HG02884 (cell line): Measurements from ENCODE around the gene FSCN2.

Experiments used
- ATAC-seq: cut with Tn5 transposase; IDR thresholded peaks from one replicate; pipeline ENCODE4 v1.9.1; 2021; ENCODE audit warnings: mild to moderate bottlenecking, moderate library complexity; ENCODE audit not compliant: unreplicated experiment

Gene FSCN2, protein sequence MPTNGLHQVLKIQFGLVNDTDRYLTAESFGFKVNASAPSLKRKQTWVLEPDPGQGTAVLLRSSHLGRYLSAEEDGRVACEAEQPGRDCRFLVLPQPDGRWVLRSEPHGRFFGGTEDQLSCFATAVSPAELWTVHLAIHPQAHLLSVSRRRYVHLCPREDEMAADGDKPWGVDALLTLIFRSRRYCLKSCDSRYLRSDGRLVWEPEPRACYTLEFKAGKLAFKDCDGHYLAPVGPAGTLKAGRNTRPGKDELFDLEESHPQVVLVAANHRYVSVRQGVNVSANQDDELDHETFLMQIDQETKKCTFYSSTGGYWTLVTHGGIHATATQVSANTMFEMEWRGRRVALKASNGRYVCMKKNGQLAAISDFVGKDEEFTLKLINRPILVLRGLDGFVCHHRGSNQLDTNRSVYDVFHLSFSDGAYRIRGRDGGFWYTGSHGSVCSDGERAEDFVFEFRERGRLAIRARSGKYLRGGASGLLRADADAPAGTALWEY

DNA sequence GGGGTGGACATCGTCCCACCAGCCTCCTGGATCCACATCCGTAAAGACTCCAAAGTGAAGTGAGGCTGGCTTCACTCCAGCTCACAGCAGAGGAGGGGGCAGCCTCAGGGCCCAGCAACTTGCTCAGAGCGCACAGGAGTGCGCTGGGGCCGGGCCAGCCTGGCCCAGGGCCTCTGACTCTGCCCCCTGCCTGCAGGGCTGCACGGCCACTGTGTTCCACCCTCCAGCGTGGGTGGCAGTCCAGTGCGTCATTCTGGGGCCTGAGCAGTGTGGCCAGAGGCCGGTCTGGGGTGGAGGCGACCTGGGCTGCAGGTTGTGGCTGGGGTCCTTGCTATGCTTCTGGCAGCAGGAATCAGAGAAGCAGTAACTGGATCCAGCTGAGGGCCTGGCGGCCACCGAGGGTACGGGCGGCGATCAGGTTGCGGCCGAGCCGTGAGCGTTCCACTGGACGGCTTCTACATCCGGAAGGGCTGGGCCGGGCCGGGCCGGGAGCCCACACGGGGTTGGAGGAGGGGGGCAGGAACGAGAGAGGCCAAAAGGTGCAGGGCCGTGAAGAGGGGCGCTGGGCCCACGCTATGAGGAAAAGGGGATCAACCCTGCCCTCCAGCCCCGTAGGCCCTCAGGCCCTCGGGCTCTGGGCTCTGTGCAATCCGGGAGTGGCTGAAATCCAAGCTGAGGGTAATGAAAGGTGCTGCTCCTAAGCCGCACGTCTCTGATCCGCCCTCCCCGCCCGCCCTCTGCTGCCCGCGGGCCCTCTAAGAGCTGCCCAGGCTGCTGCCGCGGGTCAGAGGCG, at the start of gene FSCN2:
Gene FSCN2, plus strand, starts transcription at position 787 of the 793 bp plus-strand sequence. CDS start 155 bp downstream, outside the sequence.
- no peak for ATAC-seq

DNA sequence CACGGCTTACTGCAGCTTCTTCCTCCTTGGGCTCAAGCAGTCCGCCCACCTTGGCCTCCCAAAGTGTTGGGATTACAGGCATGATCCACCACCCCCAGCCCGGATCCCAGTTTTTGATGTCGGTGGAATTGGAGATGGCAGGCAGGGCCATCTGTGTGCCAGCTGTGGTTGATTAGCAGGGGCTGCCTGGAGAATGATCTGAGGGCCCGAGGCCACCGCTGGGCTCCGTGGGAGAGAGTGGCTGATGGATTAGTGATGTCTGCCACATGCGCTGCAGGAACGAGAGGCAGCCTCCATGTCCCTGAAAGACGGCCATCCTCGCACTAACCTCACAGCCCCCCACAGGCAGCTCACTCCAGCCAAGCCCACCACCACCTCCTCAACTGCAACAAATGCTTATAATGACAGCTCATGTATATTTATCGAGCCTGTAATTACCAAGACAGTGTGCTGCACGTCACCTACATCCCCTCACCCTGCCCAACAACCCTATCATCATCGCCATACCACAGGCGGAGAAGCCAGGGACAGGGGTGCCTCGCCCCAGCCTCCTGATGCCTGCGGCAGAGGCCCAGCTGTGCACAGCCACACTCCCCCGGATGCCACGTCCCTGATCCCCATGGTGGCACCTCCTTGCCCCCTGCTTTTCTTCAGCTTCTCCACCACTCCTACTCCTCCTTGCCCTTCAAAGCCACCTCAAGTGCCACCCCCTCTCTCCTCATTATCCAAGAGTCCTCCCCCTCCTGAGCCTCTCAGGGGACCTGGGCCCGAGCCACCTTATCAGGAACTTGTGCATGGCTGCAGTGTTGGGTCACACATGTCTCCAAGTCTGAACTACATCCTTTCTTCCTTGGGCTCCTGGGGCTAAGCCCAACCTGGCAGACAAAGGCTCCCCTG, 48.8 kb upstream of the FSCN2 start:
- no peak for ATAC-seq

DNA sequence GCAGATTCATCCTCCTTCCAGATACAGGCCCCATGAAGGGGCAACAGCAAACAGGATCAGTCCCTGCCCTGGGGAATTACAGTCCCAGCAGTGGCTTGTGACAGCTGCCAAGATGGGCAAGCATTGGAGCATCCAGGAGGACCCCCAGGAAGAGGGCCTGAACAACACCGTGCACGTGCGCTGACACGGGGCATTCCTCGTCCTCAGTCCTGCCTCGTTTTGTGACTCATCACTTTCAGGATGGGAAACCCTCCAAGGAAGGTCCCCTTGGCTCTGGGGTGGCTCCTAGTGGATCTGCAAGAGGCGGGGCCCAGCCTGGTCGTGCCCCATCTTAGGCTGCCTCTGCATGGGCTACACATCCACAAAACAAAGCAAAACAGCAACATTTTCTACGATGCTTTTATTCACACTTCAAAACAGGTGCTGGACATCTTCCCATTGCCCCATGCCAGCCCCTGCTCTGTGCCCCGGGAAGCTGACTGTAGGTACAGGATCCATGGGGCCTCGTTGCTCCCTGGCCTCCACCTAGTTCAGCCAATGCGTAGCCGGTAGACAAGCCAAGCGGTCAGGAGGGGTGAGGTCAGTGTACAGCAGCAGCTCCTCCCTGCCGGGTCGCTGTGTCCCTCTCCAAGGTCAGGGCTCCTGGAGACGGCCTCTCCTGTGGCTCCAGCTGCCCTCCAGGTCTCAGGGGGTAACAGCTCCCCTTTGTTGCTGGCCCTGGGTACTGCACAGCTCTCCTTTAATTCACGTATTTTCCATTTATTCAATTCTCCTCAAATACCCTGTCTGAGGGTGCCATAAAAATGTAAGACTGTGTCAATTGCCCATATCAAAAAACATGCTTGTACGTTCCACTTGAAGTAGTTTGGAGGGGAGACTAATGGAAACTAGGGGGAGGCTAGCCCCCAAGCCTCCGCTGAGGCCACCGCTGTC, 47.8 kb upstream of the FSCN2 start:
- no peak for ATAC-seq

DNA sequence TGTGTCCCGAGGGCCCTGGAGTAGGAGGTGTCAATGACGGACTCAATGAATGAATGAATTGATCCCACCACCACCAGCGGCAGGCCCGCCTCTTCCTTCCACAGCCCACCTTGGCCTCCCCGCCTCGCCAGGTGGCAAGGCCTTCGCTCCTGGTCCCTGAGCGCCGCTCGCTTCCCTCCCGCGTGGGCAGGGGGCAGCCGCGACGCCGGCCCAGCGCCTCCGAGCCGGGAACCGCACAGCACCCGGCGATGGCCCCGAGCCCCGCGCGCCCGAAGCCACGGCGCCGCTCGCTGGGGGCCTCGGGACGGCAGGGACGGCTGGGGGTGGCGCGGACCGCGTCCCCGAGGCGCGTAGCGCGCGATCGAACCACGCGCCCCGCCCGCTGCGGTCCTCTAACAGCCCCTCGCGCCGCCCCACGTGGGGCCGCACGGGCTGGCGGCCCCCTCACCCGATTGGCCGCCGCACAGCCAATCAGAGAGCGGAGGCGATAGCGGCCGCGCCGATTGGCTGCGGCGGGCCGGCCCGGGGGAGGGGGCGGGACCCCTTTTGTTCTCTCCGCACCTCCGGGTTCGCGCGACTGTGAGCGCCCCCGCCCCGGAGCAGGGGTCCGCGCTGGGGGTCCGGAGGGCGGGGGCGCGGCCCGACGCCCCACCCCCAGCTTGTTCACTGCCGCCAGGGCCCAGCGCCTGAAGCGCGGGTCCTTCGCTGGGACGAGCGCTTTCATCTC, 46.9 kb upstream of the FSCN2 start:
- no peak for ATAC-seq

GRCh38 chr17:81481815-81482505, 46.2 kb upstream of the FSCN2 start:
- ATAC-seq, result no peak

- ATAC-seq, result no peak
These were observed 45.5 kb upstream of the FSCN2 start for GRCh38 chr17:81482673-81483072.

DNA sequence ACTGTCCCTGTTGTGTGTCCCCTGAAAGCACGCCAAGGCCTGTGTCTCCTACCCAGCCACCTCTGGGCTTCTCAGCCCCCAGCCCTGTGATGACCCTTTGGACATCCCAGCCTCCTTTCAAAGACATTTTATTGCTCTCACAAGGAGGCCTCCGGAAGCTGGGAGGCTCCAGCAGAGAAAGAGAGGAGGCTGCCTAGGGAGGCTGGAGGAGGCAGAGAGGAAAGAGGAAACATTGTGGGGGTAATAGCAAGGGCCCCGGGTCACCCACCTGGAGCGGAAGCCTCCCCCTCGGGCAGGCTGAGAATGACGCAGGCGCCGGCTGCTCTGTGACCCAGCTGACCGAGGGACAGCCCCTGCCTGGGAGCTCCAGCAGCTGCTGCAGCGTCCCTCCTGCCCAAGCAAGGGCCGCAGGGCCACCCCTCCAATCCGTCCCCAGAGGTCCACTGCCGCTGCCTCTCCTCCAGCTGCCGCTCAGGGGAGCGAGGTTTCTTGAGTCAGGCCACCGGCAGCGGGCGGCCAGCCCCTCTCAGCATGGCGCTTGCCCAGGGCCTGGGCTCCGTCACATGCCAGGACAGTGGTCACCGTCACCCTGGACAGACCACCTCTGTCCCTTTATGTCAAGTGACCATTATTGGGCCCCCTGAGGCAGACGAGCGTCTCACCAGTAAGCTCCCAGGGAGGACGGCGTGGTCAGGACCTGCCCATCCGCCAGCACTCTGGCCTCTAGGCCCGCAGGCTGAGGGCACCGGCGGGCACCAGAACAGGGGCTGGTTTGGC, 44.9 kb upstream of the FSCN2 start:
- ATAC-seq, result no peak

GRCh38 chr17:81483862-81484194, 44.3 kb upstream of the FSCN2 start:
- no peak for ATAC-seq

- no peak for ATAC-seq
These were observed 43.8 kb upstream of the FSCN2 start for GRCh38 chr17:81484195-81484979.

DNA sequence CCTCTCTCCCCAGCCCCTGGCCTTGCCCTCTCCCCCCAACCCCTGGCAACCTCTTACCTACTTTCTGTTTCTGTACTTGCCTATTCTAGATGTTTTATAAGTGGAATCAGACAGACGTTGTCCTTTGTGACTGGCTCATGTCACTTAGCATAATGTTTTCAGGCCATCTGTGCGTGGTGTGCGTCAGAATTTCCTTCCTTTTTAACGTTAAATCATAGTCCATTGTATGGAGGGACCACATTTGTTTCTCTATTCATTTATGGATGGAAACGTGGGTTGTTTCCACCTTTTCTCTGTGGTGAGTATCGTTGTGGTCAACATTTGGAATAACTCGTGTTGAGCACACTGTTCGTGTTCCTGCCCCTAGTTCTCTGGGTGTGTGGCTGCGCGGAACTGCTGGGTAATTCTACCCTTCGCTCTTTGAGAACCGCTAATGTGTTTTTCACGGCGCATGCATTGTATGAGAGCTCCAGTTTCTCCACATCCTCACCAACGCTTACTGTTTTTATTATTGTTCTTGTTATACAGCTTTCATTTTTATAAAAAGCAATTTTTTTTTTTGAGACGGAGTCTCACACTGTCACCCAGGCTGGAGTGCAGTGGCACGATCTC, 41.9 kb upstream of the FSCN2 start:
- no peak for ATAC-seq

- ATAC-seq, result no peak
These were observed 41.1 kb upstream of the FSCN2 start for GRCh38 chr17:81487089-81487486.

GRCh38 chr17:81487487-81488275, 40.5 kb upstream of the FSCN2 start:
- no peak for ATAC-seq

- ATAC-seq, result no peak
These were observed 39.8 kb upstream of the FSCN2 start for GRCh38 chr17:81488276-81488860.

DNA sequence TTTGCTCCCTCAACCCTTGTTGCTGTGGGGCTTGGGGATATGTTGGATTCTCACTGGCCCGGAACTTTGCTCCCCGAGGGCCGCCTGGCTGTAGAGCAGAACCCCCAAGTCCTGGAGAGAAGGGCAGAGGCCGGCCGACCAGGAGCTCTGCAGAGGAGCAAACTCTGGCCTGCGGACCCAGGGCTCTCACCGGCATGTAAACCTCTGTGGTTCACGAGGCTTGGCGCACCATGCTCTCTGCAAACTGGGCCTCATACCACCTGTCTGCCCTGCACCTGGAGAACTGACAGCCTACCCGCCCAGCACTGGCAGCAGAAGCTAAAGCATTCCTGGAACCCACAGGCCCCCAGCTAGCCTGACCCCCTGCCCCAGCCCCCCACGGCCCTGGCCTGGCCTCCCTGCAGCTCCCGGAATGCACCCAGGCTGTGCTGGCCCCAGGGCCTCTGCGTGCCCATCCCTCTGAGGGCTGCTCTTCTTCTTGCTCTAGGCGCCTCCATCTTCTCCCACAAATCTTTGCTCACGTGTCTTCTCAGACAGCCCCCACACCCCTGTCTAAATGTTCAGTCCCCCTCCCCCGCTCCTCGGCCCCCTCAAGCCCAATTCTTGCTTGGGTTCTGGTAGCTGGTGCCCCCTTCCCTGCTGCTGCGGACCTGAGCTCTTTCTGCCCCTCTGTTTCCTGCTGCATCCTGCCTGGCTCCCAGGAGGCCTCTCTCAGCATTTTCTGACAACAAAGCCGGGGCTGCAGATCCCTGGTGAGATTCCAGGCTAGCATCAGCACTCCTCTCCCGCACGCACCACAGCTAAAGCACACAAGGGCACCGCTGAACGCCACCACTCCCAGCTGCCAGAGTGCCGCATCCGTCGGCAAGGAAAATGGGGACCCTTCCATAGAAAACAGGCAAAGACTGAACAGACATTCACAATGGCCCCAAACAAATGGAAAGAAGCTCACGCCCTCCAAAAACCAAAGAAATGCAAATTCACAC, 38.9 kb upstream of the FSCN2 start:
- no peak for ATAC-seq
